K562 (cell line): Measurements from ENCODE around the gene UCP3. TPM values are rescaled to one million over a fixed set of nuclear protein-coding genes. Genes with fewer than 3 reads are reported as not detected.
A peak's percentile ranks its signal among the peaks of the same experiment; 100 is the strongest.

ENCODE experiments used
- BCOR ChIP-seq: fragments of 450-650 bp; IDR thresholded peaks from 2 replicates; pipeline ENCODE4 v1.6.1; 2016
- C11orf30 ChIP-seq: fragments of 450-650 bp; IDR thresholded peaks from 2 replicates; pipeline ENCODE4 v1.6.1; 2016; ENCODE audit warnings: low read depth, mild to moderate bottlenecking
- HDAC1 ChIP-seq, 2 experiments: fragments of 450-650 bp; IDR thresholded peaks; 2 replicates each; pipeline ENCODE4 v1.6.1; 2016 to 2017; ENCODE audit warnings: inconsistent platforms in 1 of 2, mild to moderate bottlenecking in 1 of 2, moderate library complexity in 1 of 2
- JUN ChIP-seq, 2 experiments: sonication (generic) in 1 of 2; formaldehyde crosslinking in 1 of 2; IDR thresholded peaks; 2 replicates each; pipeline versions ENCODE4 v1.6.1 to v1.8.0; 2012 to 2022; ENCODE audit warnings: borderline replicate concordance in 2 of 2, mild to moderate bottlenecking in 2 of 2, improper control_type of control experiment in 1 of 2, low read depth in 1 of 2, low read length in 1 of 2, missing genetic modification reagents in 1 of 2
- PHB ChIP-seq: fragments of 250-450 bp; sonication (Bioruptor Pico); IDR thresholded peaks from 2 replicates; pipeline ENCODE4 v1.5.0; 2021
- RAD21 ChIP-seq, 2 experiments: fragments of 250-450 bp in 1 of 2; fragments of 450-650 bp in 1 of 2; sonication (Bioruptor Pico) in 1 of 2; formaldehyde crosslinking in 1 of 2; IDR thresholded peaks in 1 of 2; conservative IDR thresholded peaks in 1 of 2; 2 replicates each; pipeline versions ENCODE4 v1.4.0 to v1.8.0; 2020 to 2022; ENCODE audit warnings: mild to moderate bottlenecking in 2 of 2, moderate library complexity in 1 of 2
- polyA plus RNA-seq, 8 experiments: library from polyadenylated mRNA; depleted of rRNA in 4 of 8; stranded (reverse) in 5 of 8; unstranded in 3 of 8; fragments of >200 nt; fragmentation: Nextera tagmentation in 2 of 8; fragmentation: Illumina TruSeq in 1 of 8; extraction: Ambion mirVana in 2 of 8; extraction: Trizol in 1 of 8; gene quantifications; 2 replicates each; pipeline versions ENCODE4 v1.2.1 to v1.2.3, GENCODE V29; 2011 to 2014; ENCODE audit warnings: inconsistent platforms in 1 of 8, missing spikeins in 1 of 8
- total RNA-seq, 7 experiments: library from RNA; depleted of rRNA in 6 of 7; stranded (reverse); fragments of >200 nt in 6 of 7; fragmentation: Illumina TruSeq in 2 of 7; extraction: Trizol in 2 of 7; gene quantifications; 2 replicates each; pipeline versions ENCODE4 v1.2.1 to v1.2.3, GENCODE V29; 2011 to 2021; ENCODE audit warnings: low replicate concordance in 1 of 7
- TF ChIP-seq, protein P1 (sequence below), 2 experiments: fragments of 450-650 bp; formaldehyde crosslinking in 1 of 2; IDR thresholded peaks; 2 replicates each; pipeline versions ENCODE4 v1.4.0 to v1.6.1; 2014 to 2020; ENCODE audit warnings: mild to moderate bottlenecking in 2 of 2, borderline replicate concordance in 1 of 2, low read depth in 1 of 2
- TF ChIP-seq, protein P2 (sequence below): sonication (generic); formaldehyde crosslinking; IDR thresholded peaks from 2 replicates; pipeline ENCODE4 v1.8.0; 2022; ENCODE audit warnings: mild to moderate bottlenecking, missing genetic modification reagents
- TF ChIP-seq, protein P3 (sequence below): sonication (generic); formaldehyde crosslinking; IDR thresholded peaks from 2 replicates; pipeline ENCODE4 v1.8.1; 2023; ENCODE audit warnings: mild to moderate bottlenecking, missing genetic modification reagents
- TF ChIP-seq, protein P4 (sequence below): fragments of 450-650 bp; IDR thresholded peaks from 2 replicates; pipeline ENCODE4 v1.6.1; 2014; ENCODE audit warnings: low read depth, mild to moderate bottlenecking, moderate library complexity, borderline replicate concordance

UCP3 gene
- total and polyA plus RNA-seq, 9 of the 15 experiments (the other 6 are each of a cell fraction or from before 2014, with no cell fraction given): 0.05 to 0.65 (median 0.25) TPM; not detected in 2

DNA sequence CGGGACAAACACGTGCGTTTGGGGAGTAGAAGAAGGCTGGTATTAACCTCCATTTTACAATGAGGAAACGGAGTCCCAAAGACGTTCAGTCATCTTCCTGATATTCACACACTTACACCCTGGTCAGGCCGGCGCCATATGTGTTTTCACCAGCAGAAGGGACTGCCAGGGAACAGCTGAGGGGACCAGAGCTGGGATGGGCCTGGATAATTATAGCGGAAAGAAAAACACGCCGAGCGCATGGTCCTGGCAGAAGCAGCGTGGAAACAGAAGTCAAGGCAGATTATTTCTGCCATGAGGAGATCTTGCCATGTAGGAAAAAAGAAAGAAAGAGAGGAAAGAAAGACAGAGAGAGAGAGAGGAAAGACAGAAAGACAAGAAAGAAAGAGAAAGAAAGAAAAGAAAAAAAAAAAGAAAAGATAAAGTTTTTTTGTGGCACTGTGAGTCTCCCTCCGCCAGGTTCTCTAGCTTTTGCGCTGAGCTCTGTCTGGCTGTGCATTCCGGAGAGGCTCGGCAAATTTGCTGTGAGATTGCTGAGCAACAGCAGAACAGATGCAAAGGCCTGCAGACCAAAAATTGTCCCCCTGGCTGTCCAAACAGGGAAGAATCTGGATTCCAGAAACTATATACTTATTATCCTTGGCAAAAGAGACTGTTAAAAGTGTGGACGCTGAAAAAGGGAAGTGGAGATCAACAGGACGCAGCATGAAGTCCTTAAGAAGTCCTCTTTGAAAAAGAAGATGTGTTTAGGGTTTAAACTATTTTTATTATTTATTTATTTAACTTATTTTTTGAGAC is 24.9 kb downstream of the UCP3 start (continued):
- TF ChIP-seq, protein P1, sequence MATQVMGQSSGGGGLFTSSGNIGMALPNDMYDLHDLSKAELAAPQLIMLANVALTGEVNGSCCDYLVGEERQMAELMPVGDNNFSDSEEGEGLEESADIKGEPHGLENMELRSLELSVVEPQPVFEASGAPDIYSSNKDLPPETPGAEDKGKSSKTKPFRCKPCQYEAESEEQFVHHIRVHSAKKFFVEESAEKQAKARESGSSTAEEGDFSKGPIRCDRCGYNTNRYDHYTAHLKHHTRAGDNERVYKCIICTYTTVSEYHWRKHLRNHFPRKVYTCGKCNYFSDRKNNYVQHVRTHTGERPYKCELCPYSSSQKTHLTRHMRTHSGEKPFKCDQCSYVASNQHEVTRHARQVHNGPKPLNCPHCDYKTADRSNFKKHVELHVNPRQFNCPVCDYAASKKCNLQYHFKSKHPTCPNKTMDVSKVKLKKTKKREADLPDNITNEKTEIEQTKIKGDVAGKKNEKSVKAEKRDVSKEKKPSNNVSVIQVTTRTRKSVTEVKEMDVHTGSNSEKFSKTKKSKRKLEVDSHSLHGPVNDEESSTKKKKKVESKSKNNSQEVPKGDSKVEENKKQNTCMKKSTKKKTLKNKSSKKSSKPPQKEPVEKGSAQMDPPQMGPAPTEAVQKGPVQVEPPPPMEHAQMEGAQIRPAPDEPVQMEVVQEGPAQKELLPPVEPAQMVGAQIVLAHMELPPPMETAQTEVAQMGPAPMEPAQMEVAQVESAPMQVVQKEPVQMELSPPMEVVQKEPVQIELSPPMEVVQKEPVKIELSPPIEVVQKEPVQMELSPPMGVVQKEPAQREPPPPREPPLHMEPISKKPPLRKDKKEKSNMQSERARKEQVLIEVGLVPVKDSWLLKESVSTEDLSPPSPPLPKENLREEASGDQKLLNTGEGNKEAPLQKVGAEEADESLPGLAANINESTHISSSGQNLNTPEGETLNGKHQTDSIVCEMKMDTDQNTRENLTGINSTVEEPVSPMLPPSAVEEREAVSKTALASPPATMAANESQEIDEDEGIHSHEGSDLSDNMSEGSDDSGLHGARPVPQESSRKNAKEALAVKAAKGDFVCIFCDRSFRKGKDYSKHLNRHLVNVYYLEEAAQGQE (IDR thresholded peaks at IDR 0.05; ENCODE audit: borderline replicate concordance): no peak
- TF ChIP-seq, protein P1 (CRISPR knock-in tag; IDR thresholded peaks at IDR 0.05; ENCODE audit: low read depth): no peak
- TF ChIP-seq JUN (IDR thresholded peaks at IDR 0.05; ENCODE audit: borderline replicate concordance, low read depth, low read length) (no peak), JUN (CRISPR knock-in tag; IDR thresholded peaks at IDR 0.05; ENCODE audit: borderline replicate concordance) (peak; percentile 12; the same call in 1 of the 2 replicates), HDAC1 (IDR thresholded peaks at IDR 0.05) (0 out of 4 replicates have a peak, but pooled peaks of 1 of the 2 experiments have one; percentile 7), C11orf30 (no peak), RAD21 (CRISPR knock-in tag; conservative IDR thresholded peaks at IDR 0.05 in 1 of 2, IDR thresholded peaks at IDR 0.05 in 1 of 2) (no peak), BCOR (no peak), PHB (CRISPR knock-in tag) (no peak)
- TF ChIP-seq, protein P2, sequence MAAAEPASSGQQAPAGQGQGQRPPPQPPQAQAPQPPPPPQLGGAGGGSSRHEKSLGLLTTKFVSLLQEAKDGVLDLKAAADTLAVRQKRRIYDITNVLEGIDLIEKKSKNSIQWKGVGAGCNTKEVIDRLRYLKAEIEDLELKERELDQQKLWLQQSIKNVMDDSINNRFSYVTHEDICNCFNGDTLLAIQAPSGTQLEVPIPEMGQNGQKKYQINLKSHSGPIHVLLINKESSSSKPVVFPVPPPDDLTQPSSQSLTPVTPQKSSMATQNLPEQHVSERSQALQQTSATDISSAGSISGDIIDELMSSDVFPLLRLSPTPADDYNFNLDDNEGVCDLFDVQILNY (CRISPR knock-in tag): no peak
- TF ChIP-seq, protein P3, sequence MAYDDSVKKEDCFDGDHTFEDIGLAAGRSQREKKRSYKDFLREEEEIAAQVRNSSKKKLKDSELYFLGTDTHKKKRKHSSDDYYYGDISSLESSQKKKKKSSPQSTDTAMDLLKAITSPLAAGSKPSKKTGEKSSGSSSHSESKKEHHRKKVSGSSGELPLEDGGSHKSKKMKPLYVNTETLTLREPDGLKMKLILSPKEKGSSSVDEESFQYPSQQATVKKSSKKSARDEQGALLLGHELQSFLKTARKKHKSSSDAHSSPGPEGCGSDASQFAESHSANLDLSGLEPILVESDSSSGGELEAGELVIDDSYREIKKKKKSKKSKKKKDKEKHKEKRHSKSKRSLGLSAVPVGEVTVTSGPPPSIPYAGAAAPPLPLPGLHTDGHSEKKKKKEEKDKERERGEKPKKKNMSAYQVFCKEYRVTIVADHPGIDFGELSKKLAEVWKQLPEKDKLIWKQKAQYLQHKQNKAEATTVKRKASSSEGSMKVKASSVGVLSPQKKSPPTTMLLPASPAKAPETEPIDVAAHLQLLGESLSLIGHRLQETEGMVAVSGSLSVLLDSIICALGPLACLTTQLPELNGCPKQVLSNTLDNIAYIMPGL (CRISPR knock-in tag): no peak; the same call in 1 of the 2 replicates
- TF ChIP-seq, protein P4, sequence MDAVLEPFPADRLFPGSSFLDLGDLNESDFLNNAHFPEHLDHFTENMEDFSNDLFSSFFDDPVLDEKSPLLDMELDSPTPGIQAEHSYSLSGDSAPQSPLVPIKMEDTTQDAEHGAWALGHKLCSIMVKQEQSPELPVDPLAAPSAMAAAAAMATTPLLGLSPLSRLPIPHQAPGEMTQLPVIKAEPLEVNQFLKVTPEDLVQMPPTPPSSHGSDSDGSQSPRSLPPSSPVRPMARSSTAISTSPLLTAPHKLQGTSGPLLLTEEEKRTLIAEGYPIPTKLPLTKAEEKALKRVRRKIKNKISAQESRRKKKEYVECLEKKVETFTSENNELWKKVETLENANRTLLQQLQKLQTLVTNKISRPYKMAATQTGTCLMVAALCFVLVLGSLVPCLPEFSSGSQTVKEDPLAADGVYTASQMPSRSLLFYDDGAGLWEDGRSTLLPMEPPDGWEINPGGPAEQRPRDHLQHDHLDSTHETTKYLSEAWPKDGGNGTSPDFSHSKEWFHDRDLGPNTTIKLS: 0 out of 2 replicates have a peak, but pooled peaks have one; percentile 17
- TF ChIP-seq, all 486 proteins: peak for 76
